ENCODE measurements around the gene ATG4D.
"Not testable (repeated sequence)": the region's sequence is repeated elsewhere in the genome, so short reads cannot be mapped to it uniquely, and the experiment has no call there.

Gene ATG4D

GRCh38 chr19:10568062-10568825 is 24.5 kb downstream of the ATG4D start:
- DNase-seq, result no peak
- in situ Hi-C loops (cut with MboI; ENCODE audit: low pct_unique_long_range_greater_than_20kb, low sequenced_read_pairs), result no loop called here

DNA sequence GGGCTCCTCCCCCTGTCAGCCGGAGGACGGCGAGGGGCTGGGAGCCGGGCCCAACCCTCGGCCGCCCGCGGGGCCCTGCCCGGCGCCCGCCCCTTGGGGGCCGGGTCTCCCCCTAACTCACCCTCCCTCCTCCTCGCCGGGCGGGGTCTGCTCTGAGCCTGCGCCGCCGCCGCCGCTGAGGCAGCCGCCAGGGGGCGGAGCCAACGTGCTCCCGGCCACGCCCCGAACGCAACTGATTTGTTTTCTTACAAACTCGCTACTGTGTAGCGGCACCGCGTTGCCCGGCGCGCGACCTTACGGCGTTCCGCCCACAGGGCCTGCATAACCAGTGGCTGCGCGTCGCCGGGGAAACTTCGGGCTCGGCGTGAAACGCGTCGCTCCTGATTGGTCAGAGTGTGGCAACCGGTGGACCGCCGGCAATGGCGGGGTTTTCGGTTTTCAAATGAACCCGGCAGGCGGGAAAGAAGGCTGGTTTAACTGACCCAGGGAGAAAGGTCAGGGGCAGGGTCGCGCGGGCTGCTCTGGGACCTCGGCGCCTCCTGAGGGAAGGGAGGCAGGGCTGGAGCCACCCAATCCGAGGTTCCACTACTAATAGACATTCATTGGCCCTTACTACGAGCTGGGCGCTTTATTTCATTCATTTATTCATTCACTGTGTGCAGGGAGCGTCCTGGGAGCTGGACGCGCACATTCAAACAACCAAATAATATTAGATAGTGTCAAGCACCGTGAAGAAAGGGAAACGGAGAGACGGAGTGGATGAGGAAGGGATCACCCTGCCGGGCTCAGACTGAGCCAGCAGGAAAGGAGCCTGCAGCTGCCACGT is 25.3 kb downstream of the ATG4D start, which contains the start of gene CDKN2D:
TSS of gene CDKN2D (minus strand) at position 154 of the 826 bp plus-strand sequence. CDS start 326 bp downstream, outside the sequence.
- in situ Hi-C loops (cut with MboI; ENCODE audit: low pct_unique_long_range_greater_than_20kb, low sequenced_read_pairs), result no loop called here
- peak; percentile 99 for DNase-seq

GRCh38 chr19:10573793-10574192 is 30.1 kb downstream of the ATG4D start:
- DNase-seq, result not testable (repeated sequence)
- in situ Hi-C loops (cut with MboI; ENCODE audit: low pct_unique_long_range_greater_than_20kb, low sequenced_read_pairs), result loop anchor here (10.0 kb wide), 1 partner anchor 71 kb away; no protein-coding TSS in a partner anchor

DNA sequence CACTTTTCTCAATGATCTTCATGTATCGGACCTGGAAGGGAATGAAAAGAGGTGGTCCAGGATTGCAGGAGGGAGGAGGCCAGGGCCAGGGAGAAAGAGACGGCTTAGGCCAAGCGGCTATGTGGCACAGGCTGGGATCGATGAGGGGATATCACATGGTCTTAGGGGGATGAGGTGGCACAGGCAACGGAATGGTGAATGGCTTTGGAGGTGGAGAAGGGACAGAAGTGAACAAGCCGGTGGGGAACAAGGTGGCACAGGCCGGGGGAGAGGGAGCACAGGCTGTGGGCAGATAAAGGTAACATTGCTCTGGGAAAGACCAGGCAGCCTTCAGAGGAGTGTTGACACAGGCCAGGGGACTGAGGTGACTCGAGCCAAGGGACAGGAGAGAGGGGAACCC is 30.8 kb downstream of the ATG4D start:
- in situ Hi-C loops (cut with MboI; ENCODE audit: low pct_unique_long_range_greater_than_20kb, low sequenced_read_pairs), result loop anchor here (10.0 kb wide), 1 partner anchor 70 kb away; no protein-coding TSS in a partner anchor
- DNase-seq, result no peak

DNA sequence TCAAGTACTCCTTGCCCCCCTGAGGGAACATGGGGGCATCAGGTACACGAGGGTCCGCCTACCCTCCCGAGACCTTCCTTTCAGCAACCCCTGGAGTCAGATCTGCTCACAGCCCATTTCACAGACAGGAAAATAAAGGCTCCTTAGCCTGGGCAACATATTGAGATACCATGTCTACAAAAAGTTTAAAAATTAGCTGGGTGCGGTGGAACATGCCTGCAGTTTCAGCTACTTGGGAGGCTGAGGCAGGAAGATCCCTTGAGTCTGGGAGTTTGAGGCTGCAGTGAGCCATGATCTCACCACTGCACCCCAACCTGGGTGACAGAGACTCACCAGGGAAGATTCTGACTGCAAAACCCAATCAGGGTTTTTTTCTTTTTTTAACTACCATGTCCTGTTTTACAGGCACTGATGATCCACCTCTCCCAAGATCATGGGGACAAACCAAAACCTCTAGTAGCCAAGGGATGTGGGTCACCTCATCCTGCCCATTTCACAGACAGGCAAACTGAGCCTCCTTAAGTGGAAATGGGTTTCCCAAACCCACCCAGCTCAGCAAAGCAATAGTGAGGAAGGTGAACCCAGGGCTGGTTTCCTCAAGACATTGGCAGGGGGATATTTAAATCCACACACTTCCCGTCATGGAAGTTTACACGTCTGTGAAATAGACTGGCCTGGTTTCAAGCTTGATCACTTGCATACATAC is 31.5 kb downstream of the ATG4D start:
- in situ Hi-C loops (cut with MboI; ENCODE audit: low pct_unique_long_range_greater_than_20kb, low sequenced_read_pairs), result loop anchor here (10.0 kb wide), 1 partner anchor 70 kb away; no protein-coding TSS in a partner anchor
- DNase-seq, result no peak

DNA sequence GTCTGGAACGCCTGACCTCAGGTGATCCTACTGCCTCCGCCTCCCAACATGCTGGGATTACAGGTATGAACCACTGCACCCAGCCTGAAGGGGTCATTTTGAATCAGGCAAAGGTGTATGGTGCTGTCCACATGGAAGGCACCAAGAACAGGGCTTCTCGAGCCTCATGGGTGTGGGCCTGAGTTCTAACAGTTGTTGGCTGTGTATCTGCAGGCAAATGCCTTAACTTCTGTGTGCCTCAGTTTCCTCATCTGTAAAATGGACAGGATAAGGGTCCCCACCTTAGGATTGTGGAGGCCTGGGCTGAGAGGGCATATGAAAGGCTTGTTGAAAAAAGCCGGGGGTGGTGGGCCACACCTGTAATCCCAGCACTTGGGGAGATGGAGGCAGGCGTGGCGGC is 34.2 kb downstream of the ATG4D start:
- in situ Hi-C loops (cut with MboI; ENCODE audit: low pct_unique_long_range_greater_than_20kb, low sequenced_read_pairs), result loop anchor here (10.0 kb wide), 1 partner anchor 67 kb away; no protein-coding TSS in a partner anchor
- no peak for DNase-seq

GRCh38 chr19:10580979-10581631 is 37.4 kb downstream of the ATG4D start:
- in situ Hi-C loops (cut with MboI; ENCODE audit: low pct_unique_long_range_greater_than_20kb, low sequenced_read_pairs), result no loop called here
- peak; percentile 93 for DNase-seq

GRCh38 chr19:10582091-10582490 is 38.4 kb downstream of the ATG4D start:
- DNase-seq, result no peak
- in situ Hi-C loops (cut with MboI; ENCODE audit: low pct_unique_long_range_greater_than_20kb, low sequenced_read_pairs), result no loop called here

GRCh38 chr19:10583036-10583776 is 39.5 kb downstream of the ATG4D start:
- in situ Hi-C loops (cut with MboI; ENCODE audit: low pct_unique_long_range_greater_than_20kb, low sequenced_read_pairs), result no loop called here

DNA sequence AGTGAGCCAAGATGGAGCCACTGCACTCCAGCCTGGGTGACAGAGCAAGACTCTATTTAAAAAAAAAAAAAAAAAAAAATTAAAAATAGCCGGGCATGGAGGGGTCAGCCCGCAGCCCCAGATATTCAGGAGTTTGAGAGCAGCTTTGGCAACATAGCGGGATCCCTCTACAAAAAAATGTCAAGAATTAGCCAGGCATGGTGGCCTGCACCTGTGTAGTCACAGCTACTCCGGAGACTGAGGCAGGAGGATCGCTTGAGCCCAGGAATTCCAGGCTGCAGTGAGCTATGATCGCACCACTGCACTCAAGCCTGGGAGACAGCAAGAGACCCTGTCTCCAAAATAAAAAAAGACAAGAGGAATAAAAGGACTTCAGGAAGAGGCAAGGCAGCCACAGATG is 42.7 kb downstream of the ATG4D start:
- no peak for DNase-seq
- in situ Hi-C loops (cut with MboI; ENCODE audit: low pct_unique_long_range_greater_than_20kb, low sequenced_read_pairs), result no loop called here

More at GRCh38 chr19:10583036-10583776, 39.5 kb downstream of the ATG4D start:
- peak; percentile 20 for DNase-seq

DNA sequence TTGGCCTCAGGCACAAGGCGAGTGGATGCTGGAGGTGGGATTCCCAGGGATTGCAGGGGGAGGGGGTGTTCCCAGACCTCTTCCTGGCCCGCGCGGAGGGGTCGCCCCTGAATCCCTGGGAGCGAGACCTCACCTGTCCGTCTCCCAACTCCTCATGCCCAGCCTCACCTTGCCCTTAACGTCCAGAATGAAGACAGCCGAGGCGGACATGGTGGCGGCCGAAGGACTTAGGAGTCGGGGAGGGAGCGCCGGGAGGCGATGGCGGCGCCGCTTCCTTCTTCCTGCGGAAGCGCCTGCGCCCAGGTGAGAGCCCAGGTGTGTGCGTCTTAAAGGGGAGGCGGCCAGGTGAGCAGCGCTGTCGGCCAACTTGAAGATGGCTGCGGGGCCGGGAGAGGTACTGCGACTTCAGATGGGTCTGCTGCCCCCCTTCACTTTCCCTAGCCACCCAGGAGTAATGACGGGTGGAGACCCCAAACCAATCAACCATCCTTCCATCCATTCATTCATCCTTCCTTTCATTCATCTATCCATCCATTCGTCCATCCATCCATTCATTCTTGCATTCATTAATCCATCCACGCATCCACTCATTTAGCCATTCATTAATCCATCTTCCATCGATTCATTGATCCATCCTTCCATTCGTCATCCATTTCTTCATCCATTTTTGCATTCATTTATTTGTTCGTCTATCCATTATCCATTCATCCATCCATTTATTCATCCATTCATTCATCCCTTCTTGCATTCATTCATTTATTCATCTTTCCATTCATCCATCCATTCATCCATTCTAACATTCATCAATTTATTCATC is 43.5 kb downstream of the ATG4D start, which contains the start of gene AP1M2:
TSS of gene AP1M2 (minus strand) at position 291 of the 817 bp plus-strand sequence. CDS start at position 210, 81 bp downstream.
- in situ Hi-C loops (cut with MboI; ENCODE audit: low pct_unique_long_range_greater_than_20kb, low sequenced_read_pairs), result no loop called here

GRCh38 chr19:10587839-10588150 is 44.1 kb downstream of the ATG4D start:
- in situ Hi-C loops (cut with MboI; ENCODE audit: low pct_unique_long_range_greater_than_20kb, low sequenced_read_pairs), result no loop called here
- DNase-seq, result no peak

More for the DNA sequence above, 43.5 kb downstream of the ATG4D start, which contains the start of gene AP1M2:
- DNase-seq, result no peak

DNA sequence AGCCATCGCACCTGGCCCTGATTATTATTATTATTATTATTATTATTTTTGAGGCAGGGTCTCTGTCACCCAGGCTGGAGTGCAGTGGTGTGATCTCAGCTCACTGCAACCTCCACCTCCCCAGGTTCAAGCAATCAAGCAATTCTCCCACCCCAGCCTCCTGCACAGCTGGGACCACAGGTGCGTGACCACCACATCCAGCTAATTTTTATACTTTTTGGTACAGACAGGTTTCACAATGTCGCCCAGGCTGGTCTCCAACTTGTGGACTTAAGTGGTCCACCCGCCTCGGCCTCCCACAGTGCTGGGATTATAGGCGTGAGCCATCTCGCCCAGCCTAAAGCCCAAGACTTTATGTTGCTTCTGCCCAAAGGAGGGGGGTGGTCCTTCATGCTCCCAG is 49.4 kb downstream of the ATG4D start:
- in situ Hi-C loops (cut with MboI; ENCODE audit: low pct_unique_long_range_greater_than_20kb, low sequenced_read_pairs), result no loop called here
- DNase-seq, result no peak

- in situ Hi-C loops (cut with MboI; ENCODE audit: low pct_unique_long_range_greater_than_20kb, low sequenced_read_pairs), result no loop called here
- DNase-seq, result no peak
Measured at GRCh38 chr19:10593820-10594637, 50.3 kb downstream of the ATG4D start.

DNA sequence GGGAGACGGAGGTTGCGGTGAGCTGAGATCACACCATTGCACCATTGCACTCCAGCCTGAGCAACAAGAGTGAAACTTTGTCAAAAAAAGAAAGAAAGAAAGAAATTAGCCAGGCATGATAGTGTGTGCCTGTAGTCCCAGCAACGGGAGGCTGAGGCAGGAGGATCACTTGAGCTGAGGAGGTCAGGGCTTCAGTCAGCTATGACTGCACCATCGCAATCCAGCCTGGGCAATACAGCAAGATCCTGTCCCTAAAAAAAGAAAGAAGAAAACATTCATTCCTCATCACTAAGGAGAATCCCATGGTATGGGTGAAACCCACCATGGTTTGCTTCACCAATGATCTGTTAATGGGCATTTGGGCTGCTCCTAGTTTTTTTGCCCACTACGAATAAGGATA is 56.4 kb downstream of the ATG4D start:
- in situ Hi-C loops (cut with MboI; ENCODE audit: low pct_unique_long_range_greater_than_20kb, low sequenced_read_pairs), result no loop called here
- no peak for DNase-seq

- DNase-seq, result no peak
- in situ Hi-C loops (cut with MboI; ENCODE audit: low pct_unique_long_range_greater_than_20kb, low sequenced_read_pairs), result no loop called here
Measured at GRCh38 chr19:10601999-10602329, 58.3 kb downstream of the ATG4D start.

All from KBM-7 (cell line).